G401 (cell line): Measurements from ENCODE around the gene RAP1GAP. TPM values are rescaled to one million over a fixed set of nuclear protein-coding genes. Genes with fewer than 3 reads are reported as not detected.
"Not testable (repeated sequence)": the region's sequence is repeated elsewhere in the genome, so short reads cannot be mapped to it uniquely, and the experiment has no call there.

Experiments
- DNase-seq: peaks from one replicate; pipeline ENCODE4 v3.0.0-alpha.2; 2015; ENCODE audit warnings: low spot score
- in situ Hi-C: cut with HindIII; loops from 2 replicates; pipeline ENCODE4 v1.10.0; 2016; ENCODE audit warnings: low sequenced_read_pairs, mixed read lengths
- total RNA-seq: library from RNA; depleted of rRNA; stranded (reverse); fragments of >200 nt; shearing (Covaris generic); gene quantifications from 2 replicates; pipeline ENCODE4 v1.2.3, GENCODE V29; 2014

RAP1GAP gene
- total RNA-seq, 1 experiment from 2014 or later = 3.7 TPM

DNA sequence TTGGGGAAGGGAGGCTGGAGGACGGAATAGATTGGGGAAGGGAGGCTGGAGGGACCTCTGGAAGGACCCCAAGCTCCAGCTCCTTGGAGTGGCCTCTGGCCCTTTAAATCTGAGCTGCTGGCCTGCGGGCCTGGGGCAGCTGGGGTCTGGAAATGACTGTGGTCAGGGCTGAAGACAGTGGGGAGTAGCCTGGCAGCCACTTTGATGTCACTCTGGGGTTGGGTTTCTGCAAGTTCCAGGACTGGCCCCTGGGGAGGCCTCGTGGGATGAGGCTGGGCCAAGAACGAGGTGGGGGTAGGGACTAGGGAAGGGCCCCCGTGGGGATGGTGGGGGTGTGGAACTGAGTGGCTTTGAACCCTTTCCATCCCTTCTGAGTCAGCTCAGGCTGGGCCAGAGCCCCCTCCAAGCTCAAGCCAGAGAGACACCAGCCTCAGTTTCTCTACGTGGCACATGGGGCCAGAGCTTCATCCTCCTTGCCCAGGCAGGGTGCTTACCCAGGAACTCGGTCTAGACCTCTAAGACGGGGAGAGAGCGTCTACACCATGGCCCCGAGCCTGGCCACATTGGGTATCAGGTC lies 100.3 kb downstream of the RAP1GAP start:
- in situ Hi-C loops = no loop called here
- DNase-seq = no peak

GRCh38 chr1:21568006-21568746 lies 101.0 kb downstream of the RAP1GAP start:
- peak; percentile 60 for DNase-seq

GRCh38 chr1:21567241-21568005 lies 101.7 kb downstream of the RAP1GAP start:
- DNase-seq = no peak
- in situ Hi-C loops = no loop called here

More at GRCh38 chr1:21568006-21568746, 101.0 kb downstream of the RAP1GAP start:
- in situ Hi-C loops = no loop called here

DNA sequence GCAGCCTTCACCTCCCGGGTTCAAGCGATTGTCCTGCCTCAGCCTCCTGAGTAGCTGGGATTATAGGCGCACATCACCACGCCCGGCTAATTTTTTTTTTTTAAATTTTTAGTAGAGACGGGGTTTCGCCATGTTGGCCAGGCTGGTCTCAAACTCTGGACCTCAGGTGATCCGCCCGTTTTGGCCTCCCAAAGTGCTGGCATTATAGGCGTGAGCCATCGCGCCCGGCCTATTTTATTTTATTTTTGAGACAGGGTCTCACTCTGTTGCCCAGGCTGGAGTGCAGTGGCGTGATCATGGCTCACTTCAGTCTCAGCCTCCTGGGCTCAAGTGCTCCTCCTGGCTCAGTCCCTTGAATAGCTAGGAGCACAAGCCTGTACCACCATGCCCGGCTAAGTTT lies 102.8 kb downstream of the RAP1GAP start:
- DNase-seq, in situ Hi-C loops: not testable (repeated sequence)

- DNase-seq = no peak
- in situ Hi-C loops = no loop called here
These were observed 103.9 kb downstream of the RAP1GAP start for GRCh38 chr1:21565285-21565684.

- in situ Hi-C loops = no loop called here
- DNase-seq = no peak
These were observed 104.5 kb downstream of the RAP1GAP start for GRCh38 chr1:21564521-21565095.

GRCh38 chr1:21563971-21564370 lies 105.2 kb downstream of the RAP1GAP start:
- DNase-seq = no peak
- in situ Hi-C loops = no loop called here

GRCh38 chr1:21562896-21563295 lies 106.3 kb downstream of the RAP1GAP start:
- no peak for DNase-seq
- in situ Hi-C loops = no loop called here

GRCh38 chr1:21560916-21561638 lies 108.1 kb downstream of the RAP1GAP start:
- no peak for DNase-seq
- in situ Hi-C loops = no loop called here

GRCh38 chr1:21559788-21560567 lies 109.2 kb downstream of the RAP1GAP start:
- in situ Hi-C loops = loop anchor here (10.0 kb wide), 1 partner anchor 315 kb away; no protein-coding TSS in a partner anchor
- DNase-seq = no peak

DNA sequence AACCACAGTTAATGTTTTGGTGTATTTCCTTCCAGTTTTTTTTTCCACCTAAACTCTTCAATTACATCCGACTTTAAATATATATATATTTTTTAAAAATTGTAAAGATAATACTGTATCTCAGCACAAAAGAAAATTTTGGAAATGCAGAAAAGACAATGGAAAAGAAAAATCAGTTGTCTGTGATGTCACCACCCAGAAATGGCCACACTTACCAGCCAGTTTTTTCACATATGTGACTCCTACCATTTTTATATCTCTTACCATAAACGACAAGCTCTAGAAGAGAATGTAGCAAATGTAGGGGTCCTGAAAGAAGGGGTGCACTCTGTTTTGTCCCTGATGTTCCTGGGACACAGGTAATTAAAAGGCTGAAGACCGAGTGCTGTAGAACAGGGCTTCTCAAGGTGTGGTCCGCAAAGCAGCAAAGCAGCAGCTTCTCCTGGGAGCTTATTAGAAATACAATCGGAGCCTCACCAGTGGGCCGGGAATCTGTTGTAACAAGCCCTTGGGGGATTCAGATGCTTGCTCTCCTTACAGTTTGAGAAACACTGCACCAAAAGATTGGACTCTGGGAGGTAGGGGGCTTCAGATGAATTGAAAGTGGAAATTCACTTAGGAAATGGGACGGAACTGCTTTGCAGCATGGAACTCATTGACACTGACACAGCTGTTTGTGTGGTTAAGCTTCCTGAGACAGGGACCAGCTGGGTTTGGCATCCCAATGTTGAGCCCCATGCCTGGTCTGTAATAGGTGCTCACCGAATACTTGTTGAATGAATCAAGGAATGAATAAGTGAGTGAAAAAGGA lies 115.8 kb downstream of the RAP1GAP start:
- in situ Hi-C loops = loop anchor here (10.0 kb wide), 1 partner anchor 309 kb away; no protein-coding TSS in a partner anchor
- no peak for DNase-seq

GRCh38 chr1:21552715-21553114 lies 116.4 kb downstream of the RAP1GAP start:
- in situ Hi-C loops = loop anchor here (10.0 kb wide), 1 partner anchor 308 kb away; no protein-coding TSS in a partner anchor
- no peak for DNase-seq

GRCh38 chr1:21550866-21551475 lies 118.2 kb downstream of the RAP1GAP start:
- DNase-seq = no peak
- in situ Hi-C loops = loop anchor here (10.0 kb wide), 1 partner anchor 306 kb away; no protein-coding TSS in a partner anchor

GRCh38 chr1:21550097-21550496 lies 119.1 kb downstream of the RAP1GAP start:
- DNase-seq = no peak
- in situ Hi-C loops = loop anchor here (10.0 kb wide), 1 partner anchor 305 kb away; no protein-coding TSS in a partner anchor

- no peak for DNase-seq
- in situ Hi-C loops = no loop called here
These were observed 121.3 kb downstream of the RAP1GAP start for GRCh38 chr1:21547876-21548275.
